AG04449 (cell line): Measurements from ENCODE around the gene DUSP9.

Experiments
- CTCF ChIA-PET: fragments of 350-600 bp; formaldehyde crosslinking; extraction: SDS; loops from one replicate; lab custom pipeline; 2021; ENCODE audit warnings: antibody characterized with exemption; lab: Yijun Ruan, JAX
- POLR2A ChIA-PET: fragments of 400-600, 350-600 bp; formaldehyde crosslinking; extraction: SDS; loops from one replicate; lab custom pipeline; 2020; ENCODE audit warnings: antibody characterized with exemption, inconsistent platforms; lab: Yijun Ruan, JAX
- DNase-seq: peaks from one replicate; pipeline ENCODE4 v3.0.0-alpha.2; 2010; ENCODE audit warnings: low read depth, low spot score
- H3K4me3 ChIP-seq: 2 replicates; pipeline ENCODE4 v1.5.1; 2011; ENCODE audit warnings: low read depth, mild to moderate bottlenecking, control low read depth, low read length
- CTCF ChIP-seq: IDR thresholded peaks from one replicate; pipeline ENCODE4 v1.5.1; 2011; ENCODE audit warnings: mild to moderate bottlenecking, moderate library complexity, low read length, control low read depth, inconsistent platforms; ENCODE audit not compliant: insufficient read depth; ENCODE audit errors: missing control alignments

Gene DUSP9

DNA sequence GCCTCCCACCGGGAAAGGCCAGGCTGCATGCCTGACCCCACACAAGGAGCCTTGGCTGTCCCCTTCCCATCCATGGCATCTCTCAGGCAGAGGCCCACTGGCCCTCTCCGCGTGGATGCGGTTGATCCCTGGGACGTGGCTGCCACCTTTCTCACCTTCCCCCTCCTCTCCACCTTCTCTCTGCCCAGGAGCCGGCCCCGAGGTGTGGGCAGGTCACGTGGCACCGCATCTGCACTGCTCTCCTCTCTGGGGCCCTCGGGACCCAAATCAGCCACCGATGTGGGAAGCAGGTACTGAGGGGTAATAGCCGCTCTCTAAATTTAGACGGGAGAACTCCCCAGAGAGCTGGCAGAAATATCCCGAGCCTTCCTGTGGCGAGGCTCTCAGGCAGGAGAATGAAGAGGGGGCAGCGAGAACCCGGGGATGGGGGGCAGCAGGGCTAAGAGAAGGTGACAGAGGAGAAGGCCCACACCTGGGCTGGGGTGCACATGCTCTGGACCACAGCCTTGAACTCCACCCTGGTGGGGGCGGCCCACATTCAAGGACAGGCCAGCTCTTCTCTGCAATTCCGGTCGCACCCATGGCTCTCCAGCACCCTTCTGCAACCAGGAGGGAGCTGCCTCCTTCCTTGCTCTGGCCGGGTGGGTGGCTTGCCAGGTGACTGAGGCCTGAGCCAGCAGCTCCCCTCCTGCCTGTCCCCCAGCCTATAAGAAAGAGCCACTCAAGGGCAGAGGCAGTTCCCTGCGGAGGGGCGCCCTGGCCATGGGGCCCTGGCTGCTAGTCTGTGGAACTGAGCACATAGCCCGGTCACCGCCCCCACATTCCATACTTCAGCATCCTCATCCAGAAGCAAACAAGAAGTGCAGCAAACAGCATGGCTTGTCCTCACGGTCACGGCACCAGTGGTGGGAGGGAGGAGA is 9.6 kb upstream of the DUSP9 start:
- TF ChIP-seq CTCF = no peak
- POLR2A ChIA-PET = no interaction called here
- DNase-seq = no peak
- CTCF ChIA-PET = interaction anchor here (1.2 kb wide), 1 partner anchor 30 kb away, joined by 3 read pairs; no protein-coding TSS in a partner anchor
- no peak overlapping the region for H3K4me3 ChIP-seq

DNA sequence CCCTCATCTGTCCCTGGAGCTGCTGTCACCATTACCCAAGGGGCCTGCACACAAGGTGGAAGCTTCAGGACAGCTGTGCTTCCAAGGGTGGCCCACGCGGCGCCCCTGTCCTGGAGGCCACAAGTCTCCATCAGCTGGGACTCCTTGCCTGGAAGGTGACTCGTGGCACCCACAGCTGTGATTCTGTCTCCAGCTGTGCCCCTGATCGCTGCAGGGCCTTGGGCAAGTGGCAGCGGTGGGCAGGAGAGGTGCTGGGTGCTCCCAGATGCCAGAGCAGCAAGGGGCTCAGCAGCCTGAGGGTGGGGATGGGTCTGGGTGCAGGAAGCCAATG is 9.0 kb upstream of the DUSP9 start:
- H3K4me3 ChIP-seq = no peak overlapping the region
- DNase-seq = no peak
- POLR2A ChIA-PET = no interaction called here
- no peak for TF ChIP-seq CTCF
- CTCF ChIA-PET = no interaction called here

GRCh38 chrX:153638436-153639176 is 8.4 kb upstream of the DUSP9 start:
- CTCF ChIA-PET = no interaction called here
- POLR2A ChIA-PET = no interaction called here
- H3K4me3 ChIP-seq = no peak overlapping the region
- no peak for DNase-seq
- TF ChIP-seq CTCF = no peak

GRCh38 chrX:153639177-153640044 is 7.6 kb upstream of the DUSP9 start:
- ChIA-PET CTCF (no interaction called here), POLR2A (no interaction called here)
- DNase-seq = no peak
- no peak for TF ChIP-seq CTCF
- H3K4me3 ChIP-seq = no peak overlapping the region

DNA sequence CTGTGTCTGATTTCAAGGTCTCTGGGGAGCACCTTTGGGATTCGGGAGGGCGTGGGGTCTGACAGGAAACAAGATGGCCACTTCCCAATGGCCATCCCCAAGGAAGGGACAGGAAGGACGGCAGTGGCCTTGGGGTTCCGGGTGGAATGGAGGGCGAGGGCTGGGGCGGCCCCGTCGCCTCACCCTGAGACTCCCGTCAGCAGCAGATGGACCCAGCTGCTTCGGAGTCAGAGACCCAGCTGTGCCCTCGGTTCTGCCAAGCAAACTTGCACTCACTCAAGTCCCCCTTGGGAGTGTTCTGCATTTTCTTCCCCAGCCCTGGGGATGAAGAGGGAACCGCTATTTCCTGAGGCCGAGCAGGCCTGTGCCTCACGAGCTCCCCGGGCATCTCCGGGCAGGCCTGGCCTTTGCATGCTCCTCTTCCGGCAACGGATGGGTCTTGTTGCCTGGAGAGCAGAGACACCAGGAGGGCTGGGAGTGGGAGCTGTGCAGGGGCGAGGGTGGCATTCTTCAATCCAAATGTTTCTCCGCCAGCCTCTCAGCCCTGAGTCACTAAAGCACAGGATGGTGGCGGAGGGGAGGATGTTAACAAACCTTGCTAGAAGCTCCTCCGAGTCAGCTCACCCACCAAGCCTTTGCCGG is 6.8 kb upstream of the DUSP9 start:
- POLR2A ChIA-PET = no interaction called here
- no peak for TF ChIP-seq CTCF
- no peak for DNase-seq
- H3K4me3 ChIP-seq = no peak overlapping the region
- CTCF ChIA-PET = no interaction called here
